GM18519 (cell line): Measurements from ENCODE around the gene ZNF135.

Experiments
- ATAC-seq: cut with Tn5 transposase; IDR thresholded peaks from one replicate; pipeline ENCODE4 v1.9.1; 2021; ENCODE audit warnings: mild to moderate bottlenecking, moderate library complexity; ENCODE audit not compliant: unreplicated experiment, low FRiP score

The ZNF135 gene

DNA sequence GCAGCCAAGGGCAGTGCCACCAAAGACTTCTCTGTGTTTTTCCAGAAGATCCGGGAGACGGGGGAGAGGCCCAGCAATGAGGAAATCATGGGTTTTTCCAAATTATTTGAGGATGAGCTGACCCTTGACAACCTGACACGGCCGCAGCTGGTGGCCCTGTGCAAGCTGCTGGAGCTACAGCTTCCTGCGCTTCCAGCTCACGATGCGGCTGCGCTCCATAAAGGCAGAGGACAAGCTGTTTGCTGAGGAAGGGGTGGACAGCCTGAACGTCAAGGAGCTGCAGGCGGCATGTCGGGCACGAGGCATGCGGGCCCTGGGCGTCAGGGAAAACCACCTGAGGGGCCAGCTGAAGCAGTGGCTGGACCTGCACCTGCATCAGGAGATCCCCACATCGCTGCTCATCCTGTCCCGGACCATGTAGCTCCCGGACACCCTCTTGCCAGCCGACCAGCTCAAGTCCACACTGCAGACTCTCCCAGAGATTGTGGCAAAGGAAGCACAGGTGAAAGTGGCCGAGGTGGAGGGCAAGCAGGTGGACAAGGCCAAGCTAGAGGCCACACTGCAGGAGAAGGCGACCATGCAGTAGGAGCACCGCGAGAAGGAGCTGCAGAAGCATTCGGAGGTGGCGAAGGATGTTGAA, 13.6 kb upstream of the ZNF135 start:
- ATAC-seq: no peak

- no peak for ATAC-seq
Observed at GRCh38 chr19:58046856-58047255, 12.2 kb upstream of the ZNF135 start.

GRCh38 chr19:58047672-58048071, 11.4 kb upstream of the ZNF135 start:
- no peak for ATAC-seq

DNA sequence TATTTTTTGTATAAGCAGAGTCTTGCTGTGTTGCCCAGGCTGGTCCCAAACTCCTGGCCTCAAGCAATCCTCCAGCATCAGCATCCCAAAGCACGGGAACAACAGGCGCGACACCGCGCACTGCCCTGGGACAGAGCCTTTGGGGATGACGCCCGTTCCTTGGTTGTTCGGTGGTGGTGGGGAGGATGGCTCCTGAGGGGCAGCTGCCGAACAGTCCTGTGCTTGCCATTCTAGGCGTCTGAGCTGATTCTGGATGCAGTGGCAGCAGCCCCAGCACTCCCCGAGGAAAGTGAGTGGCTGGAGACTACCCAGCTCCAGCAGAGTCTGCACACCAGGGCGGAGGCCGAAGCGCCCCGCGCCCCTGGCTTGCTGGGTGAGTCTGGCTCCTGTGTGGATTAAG, 6.8 kb upstream of the ZNF135 start:
- ATAC-seq: no peak

GRCh38 chr19:58053480-58054156, 5.5 kb upstream of the ZNF135 start:
- ATAC-seq: no peak

DNA sequence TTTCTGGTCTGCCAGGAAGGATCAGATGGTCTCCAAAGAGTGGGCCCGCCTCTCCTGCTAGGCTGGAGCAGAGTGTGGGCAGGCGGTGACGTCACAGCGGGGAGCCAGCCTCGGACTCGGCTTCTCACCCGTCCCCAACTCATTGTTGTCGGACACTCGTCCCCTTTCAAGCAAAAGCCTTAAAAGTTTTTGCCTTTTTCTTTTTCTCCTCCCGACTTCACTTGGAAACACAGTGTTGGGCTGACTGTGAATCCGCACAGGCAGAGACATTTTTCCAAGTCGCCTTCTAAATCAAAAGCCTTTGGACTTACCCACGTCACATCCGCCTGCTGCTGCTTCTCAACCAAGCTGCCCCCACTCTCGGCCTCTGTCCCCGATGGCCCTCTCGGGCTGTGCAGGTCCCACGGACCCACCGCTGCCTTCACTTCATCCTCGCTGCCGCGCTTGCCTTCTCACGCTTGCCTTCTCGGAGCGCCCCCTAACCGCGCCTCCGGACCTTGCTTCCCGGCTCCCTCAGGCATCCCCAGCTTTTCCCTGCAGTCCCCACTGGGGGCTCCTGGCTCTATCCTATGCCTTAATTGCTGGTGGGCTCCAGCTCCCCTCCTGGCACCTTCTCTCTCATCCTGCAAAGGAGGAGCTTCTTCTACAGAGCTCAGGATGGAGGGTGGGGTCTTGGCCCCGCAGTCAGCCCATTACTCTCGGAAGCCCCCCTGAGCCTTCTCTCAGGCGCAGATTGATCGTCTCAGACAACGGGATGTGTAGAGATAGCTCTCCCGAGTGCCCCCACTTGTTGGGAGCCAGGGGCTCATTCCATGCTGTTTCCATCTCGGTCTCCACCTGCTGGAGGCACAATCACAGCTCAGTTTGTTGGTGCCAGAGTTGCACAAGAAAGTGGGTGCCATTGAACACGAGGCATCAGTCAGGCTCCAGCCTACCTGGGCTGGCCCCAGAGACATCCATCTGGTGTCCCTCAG, 3.9 kb upstream of the ZNF135 start:
- no peak for ATAC-seq

GRCh38 chr19:58056261-58056660, 2.8 kb upstream of the ZNF135 start:
- no peak for ATAC-seq

DNA sequence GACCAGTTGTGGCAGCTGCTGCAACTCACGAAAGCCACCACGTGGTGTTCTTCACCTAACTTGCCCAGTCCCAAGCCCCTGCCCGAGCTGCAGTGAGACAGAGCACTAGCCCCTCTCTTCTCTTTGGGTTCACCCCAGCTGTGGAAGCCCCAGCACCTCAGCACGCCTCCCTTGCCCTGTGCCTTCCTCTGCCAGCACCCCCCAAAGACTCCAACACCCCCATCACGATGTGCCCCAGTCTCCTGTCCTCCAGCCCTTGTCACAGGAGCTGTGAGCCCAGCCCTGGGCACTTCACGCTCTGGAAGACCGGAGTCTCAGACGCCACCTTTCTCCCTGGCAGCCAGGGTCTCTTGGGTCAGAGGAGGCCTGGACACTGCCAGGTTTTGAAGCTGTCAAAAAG, 2.2 kb upstream of the ZNF135 start:
- no peak for ATAC-seq

- ATAC-seq: no peak
Observed at GRCh38 chr19:58058467-58058866, 615 bp upstream of the ZNF135 start.

DNA sequence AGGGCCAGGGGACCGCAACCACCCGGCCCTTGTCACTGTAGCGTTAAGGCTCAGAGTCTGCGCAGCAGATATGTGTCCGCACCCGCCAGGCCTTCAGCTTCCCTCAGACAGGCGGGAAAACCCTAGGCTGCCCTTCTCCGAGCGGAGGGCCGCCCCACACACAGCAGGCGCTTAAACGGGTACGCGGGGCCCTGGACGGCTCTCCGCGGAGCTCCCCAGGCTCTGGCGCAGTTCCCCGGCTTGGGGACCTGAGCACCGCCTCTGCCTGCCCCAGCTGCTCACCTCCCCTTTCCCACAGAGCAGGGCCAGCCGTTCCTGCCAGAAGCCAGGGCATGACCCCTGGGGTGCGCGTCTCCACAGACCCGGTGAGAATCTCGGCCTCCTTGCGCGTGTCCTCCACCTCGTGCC, 593 bp downstream of the ZNF135 start:
- no peak for ATAC-seq

- ATAC-seq: no peak
Observed at GRCh38 chr19:58060231-58060630, 1.1 kb downstream of the ZNF135 start.

GRCh38 chr19:58063712-58064111, 4.6 kb downstream of the ZNF135 start:
- no peak for ATAC-seq

- ATAC-seq: no peak
Observed at GRCh38 chr19:58067240-58067912, 8.3 kb downstream of the ZNF135 start.

- ATAC-seq: no peak
Observed at GRCh38 chr19:58079792-58080191, 20.7 kb downstream of the ZNF135 start.

GRCh38 chr19:58083021-58083420, 23.9 kb downstream of the ZNF135 start:
- ATAC-seq: no peak

DNA sequence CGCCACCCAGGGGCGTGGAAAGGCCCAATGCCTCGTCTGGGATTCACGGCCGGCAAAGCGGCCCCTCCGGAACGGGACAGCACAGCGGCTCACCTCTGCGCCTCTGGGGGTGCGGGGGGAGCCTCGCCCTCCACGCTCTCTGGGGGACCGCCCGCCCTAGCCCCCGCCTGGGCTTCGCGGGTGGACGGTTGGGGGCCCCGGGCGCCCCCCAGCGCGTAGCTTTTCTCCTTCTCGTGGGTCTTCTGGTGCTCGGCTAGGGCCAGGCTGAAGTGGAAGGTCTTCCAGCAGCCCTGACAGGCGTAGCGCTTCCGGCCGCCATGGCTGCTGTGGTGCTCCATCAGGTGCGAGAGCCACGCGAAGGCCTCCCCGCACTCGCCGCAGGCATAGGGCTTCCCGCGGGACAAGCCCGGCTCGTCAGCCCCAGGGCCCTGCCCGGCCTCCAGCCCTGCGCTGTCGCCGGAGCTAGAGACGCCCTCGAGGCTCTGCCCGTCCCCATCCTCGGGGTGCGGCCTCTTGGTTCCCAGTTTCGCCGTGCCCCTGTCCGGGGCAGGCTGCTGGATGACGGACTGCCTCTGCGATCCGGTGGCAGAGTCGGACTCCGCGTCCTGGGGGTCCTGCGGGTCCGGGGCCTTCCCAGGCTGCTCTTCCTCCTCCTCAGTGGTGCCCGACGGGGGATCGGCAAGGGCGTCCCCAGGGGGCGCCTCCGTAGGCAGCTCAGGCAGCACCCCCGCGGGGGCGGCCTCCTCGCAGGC, 25.7 kb downstream of the ZNF135 start:
- no peak for ATAC-seq

GRCh38 chr19:58085348-58085875, 26.3 kb downstream of the ZNF135 start:
- no peak for ATAC-seq

DNA sequence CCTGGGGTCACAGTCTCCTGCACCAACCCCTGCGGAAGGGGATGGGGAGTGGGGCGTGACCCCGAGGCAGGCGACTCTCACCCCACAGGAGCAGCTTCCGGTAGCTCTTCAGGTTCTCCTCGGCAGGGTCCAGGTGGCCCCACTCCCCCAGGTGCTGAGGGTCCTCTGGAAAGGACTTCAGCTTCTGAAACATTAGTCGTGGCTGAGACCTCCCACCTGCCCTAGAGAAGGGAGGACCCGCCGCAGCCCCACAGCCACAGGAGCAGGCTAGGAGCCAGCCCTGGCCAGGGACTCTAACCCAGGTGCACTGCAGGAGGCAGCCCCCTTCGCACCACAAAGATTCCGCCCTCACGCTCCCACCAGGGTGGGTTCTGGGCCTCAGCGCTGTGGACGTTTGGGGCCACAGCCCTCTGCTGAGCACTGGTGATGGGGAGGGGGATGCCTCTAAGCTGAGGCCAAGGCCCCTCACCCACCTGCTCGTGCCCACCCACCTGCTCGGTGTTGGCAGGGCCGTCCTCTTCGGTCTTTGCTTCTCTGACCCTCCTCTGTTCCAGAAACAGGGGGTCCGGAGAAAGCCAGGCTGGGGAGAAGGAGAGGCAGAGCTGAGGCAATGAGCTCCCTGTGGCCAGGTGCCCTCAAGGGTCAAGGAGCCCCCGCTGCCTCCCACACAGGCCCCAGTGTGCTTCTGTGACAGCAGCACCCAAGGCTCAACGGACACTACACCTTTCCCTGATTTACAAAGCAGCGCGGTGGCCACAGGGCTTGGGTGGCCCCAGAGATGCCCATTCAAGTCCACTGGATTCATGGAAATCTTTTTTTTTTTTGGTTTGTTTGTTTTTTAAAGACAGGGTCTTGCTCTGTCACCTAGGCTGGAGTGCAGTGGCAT, 28.0 kb downstream of the ZNF135 start:
- ATAC-seq: no peak

DNA sequence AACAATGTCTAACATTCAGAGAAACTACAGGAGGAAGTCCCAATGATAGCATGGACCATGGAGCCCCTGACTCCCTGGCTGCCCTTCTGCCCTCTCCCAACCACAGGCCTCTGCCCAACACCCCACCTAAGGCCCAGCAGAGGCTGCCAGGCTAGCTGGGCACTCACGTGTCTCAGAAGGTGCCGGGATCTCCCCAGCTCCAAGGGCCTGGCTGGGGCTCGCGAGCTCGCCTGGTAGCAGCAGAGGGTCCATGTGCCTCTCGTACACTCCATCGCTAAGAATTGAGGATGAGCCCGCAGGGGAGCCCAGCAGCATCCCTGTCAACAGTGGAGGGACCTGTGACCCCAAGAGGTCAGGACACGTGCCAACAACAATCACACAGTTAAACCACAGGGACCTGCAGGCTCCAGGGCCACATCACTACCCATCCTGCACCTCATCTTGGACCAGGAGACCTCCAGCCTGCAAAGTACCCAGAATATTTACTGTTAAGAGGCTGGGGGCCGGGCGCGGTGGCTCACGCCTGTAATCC, 29.5 kb downstream of the ZNF135 start:
- ATAC-seq: no peak
